Kidney (tissue), 14 donors: ENCODE data around the gene HLA-C. TPM values are rescaled to one million over a fixed set of nuclear protein-coding genes. Genes with fewer than 3 reads are reported as not detected.

Experiments
- DNase-seq, 5 donors: peaks; one replicate each; pipeline ENCODE4 v3.0.0-alpha.2; 2013 to 2020
- FAIRE-seq: peaks from 2 replicates; lab custom pipeline; 2012; peaks lifted over from hg19 to GRCh38; lab: Jason Lieb, UNC
- H3K27ac ChIP-seq, 2 donors: one replicate each; pipeline ENCODE4 v1.7.0; 2013; ENCODE audit warnings: low read depth in 2 of 2, low read length in 2 of 2, inconsistent platforms in 1 of 2
- H3K27me3 ChIP-seq: one replicate; pipeline ENCODE4 v1.7.1; 2013; ENCODE audit warnings: low read length, inconsistent platforms; ENCODE audit not compliant: control insufficient read depth, insufficient read depth
- H3K36me3 ChIP-seq, 3 donors: one replicate each; pipeline versions ENCODE4 v1.7.0 to v1.7.1; 2013; ENCODE audit warnings: low read length in 3 of 3, control low read depth in 1 of 3, inconsistent platforms in 1 of 3; ENCODE audit not compliant: insufficient read depth in 3 of 3, control insufficient read depth in 2 of 3
- H3K4me1 ChIP-seq, 3 donors: one replicate each; pipeline versions ENCODE4 v1.7.0 to v1.7.1; 2013; ENCODE audit warnings: low read length in 3 of 3, inconsistent platforms in 1 of 3, low read depth in 1 of 3; ENCODE audit not compliant: control insufficient read depth in 2 of 3, insufficient read depth in 2 of 3
- H3K4me3 ChIP-seq, 3 donors: one replicate each; pipeline versions ENCODE4 v1.7.0 to v1.8.1; 2013; ENCODE audit warnings: low read length in 3 of 3, control low read depth in 1 of 3, inconsistent platforms in 1 of 3
- H3K9ac ChIP-seq, 3 donors: one replicate each; pipeline versions ENCODE4 v1.7.0 to v1.7.1; 2013; ENCODE audit warnings: low read length in 3 of 3, control low read depth in 1 of 3, inconsistent platforms in 1 of 3
- H3K9me3 ChIP-seq, 3 donors: one replicate each; pipeline versions ENCODE4 v1.7.0 to v1.7.1; 2013; ENCODE audit warnings: low read length in 3 of 3, control low read depth in 1 of 3, inconsistent platforms in 1 of 3; ENCODE audit not compliant: control insufficient read depth in 2 of 3, insufficient read depth in 1 of 3
- CTCF ChIP-seq: IDR thresholded peaks from 3 replicates; pipeline ENCODE4 v1.5.1; 2012; ENCODE audit warnings: mild to moderate bottlenecking, moderate library complexity, borderline replicate concordance; ENCODE audit not compliant: insufficient read depth; ENCODE audit errors: extremely low read depth
- intact Hi-C: fragments of 100-400 bp; cut with DNase I; formaldehyde crosslinking; loops from one replicate; pipeline ENCODE4 v1.11.1; 2022
- polyA plus RNA-seq: library from polyadenylated mRNA; stranded (reverse); fragments of 350-450 nt; fragmentation: Illumina TruSeq; extraction: RNeasy Lipid Tissue Mini Kit (QIAGEN cat#74804); gene quantifications from one replicate; pipeline ENCODE4 v1.2.3, GENCODE V29; 2014; ENCODE audit warnings: low read depth, low replicate concordance; ENCODE audit not compliant: insufficient read depth
- total RNA-seq: library from RNA; stranded (reverse); fragmentation: NEBNext Ultra II Directional; extraction: Animal tissue kit (Norgen Biotek cat#: 25700); gene quantifications from one replicate; pipeline ENCODE4 v1.2.1, GENCODE V29; 2021
- donor health status: control.
- donor health status: control.
- donor health status: control.
- donor health status: control.
- donor health status: control.
- donor health status: DM: yes; HTN: yes; CAD: no.
- donor health status: Normal renal cell carcinoma (clear cell type).

Gene HLA-C
- total and polyA plus RNA-seq, 2 donors from 2014 or later, result 433 to 901 TPM

GRCh38 chr6:31307669-31308049 lies 35.8 kb upstream of the HLA-C start:
- Histone ChIP-seq H3K9me3 (no peaks in the 10 kb centered on the region), H3K9ac (no peak overlapping the region), H3K36me3 (no peaks in the 10 kb centered on the region), H3K27ac (no peak overlapping the region), H3K27me3 (peaks cover 5% of the 10 kb centered on the region), H3K4me3 (no peak overlapping the region), H3K4me1 (no peaks in the 10 kb centered on the region)
- intact Hi-C loops, result no loop called here
- FAIRE-seq (no peak), DNase-seq (no peak)
- TF ChIP-seq CTCF, result no peak

- Histone ChIP-seq H3K36me3 (no peaks in the 10 kb centered on the region), H3K27me3 (peaks cover 5% of the 10 kb centered on the region), H3K4me1 (no peaks in the 10 kb centered on the region), H3K27ac (no peak overlapping the region), H3K9ac (no peak overlapping the region), H3K9me3 (no peaks in the 10 kb centered on the region), H3K4me3 (no peak overlapping the region)
- no peak for TF ChIP-seq CTCF
- intact Hi-C loops, result no loop called here
- no peak for DNase-seq
- FAIRE-seq, result no peak
Measured at GRCh38 chr6:31305703-31306219, 33.9 kb upstream of the HLA-C start.

- DNase-seq, result no peak
- intact Hi-C loops, result no loop called here
- H3K27me3 ChIP-seq, result no peaks in the 10 kb centered on the region
- H3K4me1 ChIP-seq, result no peaks in the 10 kb centered on the region
- H3K4me3 ChIP-seq, result no peak overlapping the region
- TF ChIP-seq CTCF, result no peak
- FAIRE-seq, result no peak
- no peaks in the 10 kb centered on the region for H3K36me3 ChIP-seq
- no peak overlapping the region for H3K27ac ChIP-seq
- H3K9me3 ChIP-seq, result no peaks in the 10 kb centered on the region
- no peak overlapping the region for H3K9ac ChIP-seq
Measured at GRCh38 chr6:31304683-31305082, 32.8 kb upstream of the HLA-C start.

- Histone ChIP-seq H3K4me1 (no peaks in the 10 kb centered on the region), H3K9ac (no peak overlapping the region), H3K27ac (no peak overlapping the region), H3K4me3 (no peak overlapping the region), H3K27me3 (no peaks in the 10 kb centered on the region), H3K36me3 (no peaks in the 10 kb centered on the region), H3K9me3 (no peaks in the 10 kb centered on the region)
- no peak for DNase-seq
- no peak for FAIRE-seq
- no peak for TF ChIP-seq CTCF
- intact Hi-C loops, result no loop called here
Measured at GRCh38 chr6:31300797-31301196, 28.9 kb upstream of the HLA-C start.
